GM23338 (cell line): ENCODE measurements around the gene ZFR2. TPM values are rescaled to one million over a fixed set of nuclear protein-coding genes. Genes with fewer than 3 reads are reported as not detected.

Source experiments
- ATAC-seq: fragments of 200-7000 bp; cut with Tn5 transposase; 3 replicates; pipeline ENCODE4 v1.9.1; 2020
- DNase-seq: peaks from one replicate; pipeline ENCODE4 v3.0.0-alpha.2; 2015; ENCODE audit warnings: low spot score
- H2AFZ ChIP-seq: fragments of 200-600 bp; sonication (generic); 2 replicates; pipeline ENCODE4 v1.8.0; 2016; ENCODE audit warnings: antibody characterized with exemption, mild to moderate bottlenecking, moderate library complexity
- H3F3A ChIP-seq: fragments of 200-600 bp; sonication (generic); replicated peaks from 2 replicates; pipeline ENCODE4 v1.8.0; 2017; ENCODE audit warnings: antibody characterized with exemption, mixed run types, low read depth
- H3K27ac ChIP-seq: fragments of 200-600 bp; sonication (generic); 2 replicates; pipeline ENCODE4 v1.6.1; 2016; ENCODE audit warnings: low read depth
- H3K27me3 ChIP-seq: fragments of 200-600 bp; sonication (generic); 2 replicates; pipeline ENCODE4 v1.8.0; 2016; ENCODE audit warnings: mild to moderate bottlenecking, mixed run types, moderate library complexity; ENCODE audit not compliant: insufficient read depth
- H3K36me3 ChIP-seq: fragments of 200-600 bp; sonication (generic); 2 replicates; pipeline ENCODE4 v1.8.0; 2016; ENCODE audit warnings: mild to moderate bottlenecking; ENCODE audit not compliant: insufficient read depth
- H3K4me1 ChIP-seq: fragments of 200-600 bp; sonication (generic); 2 replicates; pipeline ENCODE4 v1.8.0; 2016; ENCODE audit warnings: mild to moderate bottlenecking, moderate library complexity; ENCODE audit not compliant: insufficient read depth
- H3K4me2 ChIP-seq: fragments of 200-600 bp; sonication (generic); 2 replicates; pipeline ENCODE4 v1.7.1; 2017; ENCODE audit warnings: mixed run types
- H3K4me3 ChIP-seq: fragments of 200-600 bp; sonication (generic); 2 replicates; pipeline ENCODE4 v1.6.1; 2016; ENCODE audit warnings: mixed run types
- H3K79me2 ChIP-seq: fragments of 200-600 bp; sonication (generic); replicated peaks from 2 replicates; pipeline ENCODE4 v1.8.0; 2017; ENCODE audit warnings: mild to moderate bottlenecking; ENCODE audit not compliant: insufficient read depth
- H3K9me2 ChIP-seq: fragments of 200-600 bp; sonication (generic); 2 replicates; pipeline ENCODE4 v1.8.0; 2017; ENCODE audit not compliant: insufficient read depth
- H4K20me1 ChIP-seq: fragments of 200-600 bp; sonication (generic); replicated peaks from 2 replicates; pipeline ENCODE4 v1.8.0; 2017; ENCODE audit warnings: mild to moderate bottlenecking; ENCODE audit not compliant: insufficient read depth
- H3K27ac Mint-ChIP-seq: 2 replicates; pipeline ENCODE4 v1.8.0; 2020; ENCODE audit warnings: inconsistent platforms, mild to moderate bottlenecking, moderate library complexity, mixed read lengths
- H3K27me3 Mint-ChIP-seq: 3 replicates; pipeline ENCODE4 v1.8.0; 2022; ENCODE audit warnings: low read depth, mild to moderate bottlenecking, moderate library complexity, mixed read lengths, inconsistent platforms; ENCODE audit not compliant: insufficient read depth, poor library complexity
- H3K36me3 Mint-ChIP-seq: 3 replicates; pipeline ENCODE4 v1.8.0; 2021; ENCODE audit warnings: low read depth, mild to moderate bottlenecking, inconsistent platforms, moderate library complexity, mixed read lengths
- H3K4me1 Mint-ChIP-seq: 3 replicates; pipeline ENCODE4 v1.8.0; 2020; ENCODE audit warnings: mild to moderate bottlenecking, inconsistent platforms, mixed read lengths
- H3K4me3 Mint-ChIP-seq: 3 replicates; pipeline ENCODE4 v1.8.0; 2021; ENCODE audit warnings: moderate library complexity, mild to moderate bottlenecking, inconsistent platforms, mixed read lengths
- H3K9me3 Mint-ChIP-seq: 3 replicates; pipeline ENCODE4 v1.8.0; 2020; ENCODE audit warnings: moderate library complexity, mild to moderate bottlenecking, inconsistent platforms, mixed read lengths
- CTCF ChIP-seq, 2 experiments: fragments of 200-600 bp in 1 of 2; sonication (generic) in 1 of 2; conservative IDR thresholded peaks; 2 replicates each; pipeline versions ENCODE4 v1.5.1 to v1.6.1; 2016 to 2017; ENCODE audit warnings: antibody characterized with exemption in 2 of 2, low read depth in 2 of 2, mild to moderate bottlenecking in 2 of 2, moderate library complexity in 1 of 2
- EZH2 ChIP-seq: fragments of 200-600 bp; sonication (generic); IDR thresholded peaks from one replicate; pipeline ENCODE4 v1.8.0; 2017; ENCODE audit warnings: antibody characterized with exemption, mild to moderate bottlenecking, low read depth; ENCODE audit not compliant: unreplicated experiment
- JUNB ChIP-seq: IDR thresholded peaks from one replicate; pipeline ENCODE4 v1.6.1; 2016; ENCODE audit warnings: antibody characterized with exemption; ENCODE audit not compliant: unreplicated experiment
- POLR2AphosphoS5 ChIP-seq: IDR thresholded peaks from 2 replicates; pipeline ENCODE4 v1.6.1; 2016; ENCODE audit warnings: antibody characterized with exemption, low read depth
- ZNF331 ChIP-seq: fragments of 250-450 bp; sonication (Bioruptor Pico); IDR thresholded peaks from 2 replicates; pipeline ENCODE4 v1.5.0; 2020; ENCODE audit warnings: low read depth, mild to moderate bottlenecking, moderate library complexity
- polyA plus RNA-seq: library from polyadenylated mRNA; unstranded; fragments of >200 nt; fragmentation: Nextera tagmentation; extraction: Ambion mirVana; gene quantifications from 2 replicates; pipeline ENCODE4 v1.2.1, GENCODE V29; 2016
- total RNA-seq: library from RNA; depleted of rRNA; stranded (reverse); fragments of >200 nt; shearing (Covaris generic); gene quantifications from 2 replicates; pipeline ENCODE4 v1.2.3, GENCODE V29; 2014
- TF ChIP-seq, protein P1 (sequence below): fragments of 250-450 bp; sonication (Bioruptor Pico); IDR thresholded peaks from 2 replicates; pipeline ENCODE4 v1.5.0; 2020; ENCODE audit warnings: mild to moderate bottlenecking, moderate library complexity
- TF ChIP-seq, protein P2 (sequence below): IDR thresholded peaks from one replicate; pipeline ENCODE4 v1.6.1; 2018; ENCODE audit warnings: antibody characterized with exemption; ENCODE audit not compliant: unreplicated experiment
- TF ChIP-seq, protein P3 (sequence below): IDR thresholded peaks from 2 replicates; pipeline ENCODE4 v1.6.1; 2016; ENCODE audit warnings: antibody characterized with exemption

The ZFR2 gene
- total and polyA plus RNA-seq, 2 experiments from 2014 or later, result 15.8 to 31.3 TPM

DNA sequence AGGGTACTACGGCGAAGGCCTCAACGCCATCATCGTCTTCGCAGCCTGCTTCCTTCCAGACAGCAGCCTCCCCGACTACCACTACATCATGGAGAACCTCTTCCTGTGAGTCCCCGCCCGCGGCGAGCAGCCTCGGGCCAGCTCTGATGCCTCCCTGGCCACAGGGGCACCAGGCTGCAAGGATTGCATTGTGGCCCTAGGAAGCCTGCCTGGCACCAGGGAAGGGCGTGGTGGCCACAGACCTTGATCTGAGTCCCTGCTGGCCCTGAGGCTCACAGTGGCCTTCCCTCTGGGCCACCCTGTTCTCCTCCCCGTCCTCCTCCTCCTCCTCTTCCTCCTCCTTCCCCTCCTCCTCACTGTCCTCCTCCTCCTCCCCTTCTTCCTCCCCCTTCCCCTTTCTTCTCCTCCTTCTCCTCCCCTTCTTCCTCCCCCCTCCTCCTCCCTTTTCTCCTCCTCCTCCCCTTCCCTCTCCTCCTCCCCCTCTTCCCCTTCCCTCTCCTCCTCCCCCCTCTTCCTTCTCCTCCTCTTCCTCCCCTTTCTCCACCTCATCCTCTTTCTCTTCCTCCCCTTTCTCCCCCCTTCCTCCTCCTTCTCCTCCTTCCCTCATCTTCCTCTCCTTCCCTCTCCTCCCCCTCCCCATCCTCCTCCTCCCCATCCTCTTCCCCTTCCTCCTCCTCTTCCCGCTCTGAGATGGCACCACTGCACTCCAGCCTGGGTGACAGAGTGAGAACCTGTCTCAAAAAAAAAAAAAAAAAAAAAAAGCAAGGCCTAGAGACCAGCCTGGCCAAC lies 39.6 kb upstream of the ZFR2 start (continued):
- TF ChIP-seq, protein P1, sequence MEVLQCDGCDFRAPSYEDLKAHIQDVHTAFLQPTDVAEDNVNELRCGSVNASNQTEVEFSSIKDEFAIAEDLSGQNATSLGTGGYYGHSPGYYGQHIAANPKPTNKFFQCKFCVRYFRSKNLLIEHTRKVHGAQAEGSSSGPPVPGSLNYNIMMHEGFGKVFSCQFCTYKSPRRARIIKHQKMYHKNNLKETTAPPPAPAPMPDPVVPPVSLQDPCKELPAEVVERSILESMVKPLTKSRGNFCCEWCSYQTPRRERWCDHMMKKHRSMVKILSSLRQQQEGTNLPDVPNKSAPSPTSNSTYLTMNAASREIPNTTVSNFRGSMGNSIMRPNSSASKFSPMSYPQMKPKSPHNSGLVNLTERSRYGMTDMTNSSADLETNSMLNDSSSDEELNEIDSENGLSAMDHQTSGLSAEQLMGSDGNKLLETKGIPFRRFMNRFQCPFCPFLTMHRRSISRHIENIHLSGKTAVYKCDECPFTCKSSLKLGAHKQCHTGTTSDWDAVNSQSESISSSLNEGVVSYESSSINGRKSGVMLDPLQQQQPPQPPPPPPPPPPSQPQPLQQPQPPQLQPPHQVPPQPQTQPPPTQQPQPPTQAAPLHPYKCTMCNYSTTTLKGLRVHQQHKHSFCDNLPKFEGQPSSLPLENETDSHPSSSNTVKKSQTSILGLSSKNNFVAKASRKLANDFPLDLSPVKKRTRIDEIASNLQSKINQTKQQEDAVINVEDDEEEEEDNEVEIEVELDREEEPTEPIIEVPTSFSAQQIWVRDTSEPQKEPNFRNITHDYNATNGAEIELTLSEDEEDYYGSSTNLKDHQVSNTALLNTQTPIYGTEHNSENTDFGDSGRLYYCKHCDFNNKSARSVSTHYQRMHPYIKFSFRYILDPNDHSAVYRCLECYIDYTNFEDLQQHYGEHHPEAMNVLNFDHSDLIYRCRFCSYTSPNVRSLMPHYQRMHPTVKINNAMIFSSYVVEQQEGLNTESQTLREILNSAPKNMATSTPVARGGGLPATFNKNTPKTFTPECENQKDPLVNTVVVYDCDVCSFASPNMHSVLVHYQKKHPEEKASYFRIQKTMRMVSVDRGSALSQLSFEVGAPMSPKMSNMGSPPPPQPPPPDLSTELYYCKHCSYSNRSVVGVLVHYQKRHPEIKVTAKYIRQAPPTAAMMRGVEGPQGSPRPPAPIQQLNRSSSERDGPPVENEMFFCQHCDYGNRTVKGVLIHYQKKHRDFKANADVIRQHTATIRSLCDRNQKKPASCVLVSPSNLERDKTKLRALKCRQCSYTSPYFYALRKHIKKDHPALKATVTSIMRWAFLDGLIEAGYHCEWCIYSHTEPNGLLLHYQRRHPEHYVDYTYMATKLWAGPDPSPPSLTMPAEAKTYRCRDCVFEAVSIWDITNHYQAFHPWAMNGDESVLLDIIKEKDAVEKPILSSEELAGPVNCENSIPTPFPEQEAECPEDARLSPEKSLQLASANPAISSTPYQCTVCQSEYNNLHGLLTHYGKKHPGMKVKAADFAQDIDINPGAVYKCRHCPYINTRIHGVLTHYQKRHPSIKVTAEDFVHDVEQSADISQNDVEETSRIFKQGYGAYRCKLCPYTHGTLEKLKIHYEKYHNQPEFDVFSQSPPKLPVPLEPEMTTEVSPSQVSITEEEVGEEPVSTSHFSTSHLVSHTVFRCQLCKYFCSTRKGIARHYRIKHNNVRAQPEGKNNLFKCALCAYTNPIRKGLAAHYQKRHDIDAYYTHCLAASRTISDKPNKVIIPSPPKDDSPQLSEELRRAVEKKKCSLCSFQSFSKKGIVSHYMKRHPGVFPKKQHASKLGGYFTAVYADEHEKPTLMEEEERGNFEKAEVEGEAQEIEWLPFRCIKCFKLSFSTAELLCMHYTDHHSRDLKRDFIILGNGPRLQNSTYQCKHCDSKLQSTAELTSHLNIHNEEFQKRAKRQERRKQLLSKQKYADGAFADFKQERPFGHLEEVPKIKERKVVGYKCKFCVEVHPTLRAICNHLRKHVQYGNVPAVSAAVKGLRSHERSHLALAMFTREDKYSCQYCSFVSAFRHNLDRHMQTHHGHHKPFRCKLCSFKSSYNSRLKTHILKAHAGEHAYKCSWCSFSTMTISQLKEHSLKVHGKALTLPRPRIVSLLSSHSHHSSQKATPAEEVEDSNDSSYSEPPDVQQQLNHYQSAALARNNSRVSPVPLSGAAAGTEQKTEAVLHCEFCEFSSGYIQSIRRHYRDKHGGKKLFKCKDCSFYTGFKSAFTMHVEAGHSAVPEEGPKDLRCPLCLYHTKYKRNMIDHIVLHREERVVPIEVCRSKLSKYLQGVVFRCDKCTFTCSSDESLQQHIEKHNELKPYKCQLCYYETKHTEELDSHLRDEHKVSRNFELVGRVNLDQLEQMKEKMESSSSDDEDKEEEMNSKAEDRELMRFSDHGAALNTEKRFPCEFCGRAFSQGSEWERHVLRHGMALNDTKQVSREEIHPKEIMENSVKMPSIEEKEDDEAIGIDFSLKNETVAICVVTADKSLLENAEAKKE, result no peak
- TF ChIP-seq ZNF331 (CRISPR knock-in tag), result no peak

GRCh38 chr19:3907626-3908265 lies 38.9 kb upstream of the ZFR2 start:
- ATAC-seq (no peak), DNase-seq (no peak)
- Mint-ChIP-seq H3K27ac (no peak overlapping the region), H3K9me3 (peaks cover 19% of the 10 kb centered on the region), H3K27me3 (peaks cover 3% of the 10 kb centered on the region), H3K4me3 (no peak overlapping the region), H3K4me1 (no peaks in the 10 kb centered on the region), H3K36me3 (peaks cover 35% of the 10 kb centered on the region)
- no peaks in the 10 kb centered on the region for H3K27me3 ChIP-seq
- H3K4me1 ChIP-seq, result no peaks in the 10 kb centered on the region
- no peaks in the 10 kb centered on the region for H3K9me2 ChIP-seq
- peaks cover 22% of the 10 kb centered on the region for H3K36me3 ChIP-seq
- H4K20me1 ChIP-seq, result no peaks in the 10 kb centered on the region; the same call in 1 of the 2 replicates
- H3F3A ChIP-seq, result no peaks in the 10 kb centered on the region
- H3K4me3 ChIP-seq, result no peak overlapping the region
- no peaks in the 10 kb centered on the region for H3K79me2 ChIP-seq
- no peak overlapping the region for H3K27ac ChIP-seq
- H3K4me2 ChIP-seq, result no peak overlapping the region
- H2AFZ ChIP-seq, result no peak overlapping the region
- no peak for TF ChIP-seq ZNF331 (CRISPR knock-in tag)
- no peak for TF ChIP-seq CTCF (conservative IDR thresholded peaks at IDR 0.05; ENCODE audit: low read depth in 2 of 2)
- no peak for TF ChIP-seq EZH2
- TF ChIP-seq, protein P2, sequence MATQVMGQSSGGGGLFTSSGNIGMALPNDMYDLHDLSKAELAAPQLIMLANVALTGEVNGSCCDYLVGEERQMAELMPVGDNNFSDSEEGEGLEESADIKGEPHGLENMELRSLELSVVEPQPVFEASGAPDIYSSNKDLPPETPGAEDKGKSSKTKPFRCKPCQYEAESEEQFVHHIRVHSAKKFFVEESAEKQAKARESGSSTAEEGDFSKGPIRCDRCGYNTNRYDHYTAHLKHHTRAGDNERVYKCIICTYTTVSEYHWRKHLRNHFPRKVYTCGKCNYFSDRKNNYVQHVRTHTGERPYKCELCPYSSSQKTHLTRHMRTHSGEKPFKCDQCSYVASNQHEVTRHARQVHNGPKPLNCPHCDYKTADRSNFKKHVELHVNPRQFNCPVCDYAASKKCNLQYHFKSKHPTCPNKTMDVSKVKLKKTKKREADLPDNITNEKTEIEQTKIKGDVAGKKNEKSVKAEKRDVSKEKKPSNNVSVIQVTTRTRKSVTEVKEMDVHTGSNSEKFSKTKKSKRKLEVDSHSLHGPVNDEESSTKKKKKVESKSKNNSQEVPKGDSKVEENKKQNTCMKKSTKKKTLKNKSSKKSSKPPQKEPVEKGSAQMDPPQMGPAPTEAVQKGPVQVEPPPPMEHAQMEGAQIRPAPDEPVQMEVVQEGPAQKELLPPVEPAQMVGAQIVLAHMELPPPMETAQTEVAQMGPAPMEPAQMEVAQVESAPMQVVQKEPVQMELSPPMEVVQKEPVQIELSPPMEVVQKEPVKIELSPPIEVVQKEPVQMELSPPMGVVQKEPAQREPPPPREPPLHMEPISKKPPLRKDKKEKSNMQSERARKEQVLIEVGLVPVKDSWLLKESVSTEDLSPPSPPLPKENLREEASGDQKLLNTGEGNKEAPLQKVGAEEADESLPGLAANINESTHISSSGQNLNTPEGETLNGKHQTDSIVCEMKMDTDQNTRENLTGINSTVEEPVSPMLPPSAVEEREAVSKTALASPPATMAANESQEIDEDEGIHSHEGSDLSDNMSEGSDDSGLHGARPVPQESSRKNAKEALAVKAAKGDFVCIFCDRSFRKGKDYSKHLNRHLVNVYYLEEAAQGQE, result no peak
- TF ChIP-seq POLR2AphosphoS5, result no peak
- TF ChIP-seq JUNB, result no peak
- TF ChIP-seq, protein P3, sequence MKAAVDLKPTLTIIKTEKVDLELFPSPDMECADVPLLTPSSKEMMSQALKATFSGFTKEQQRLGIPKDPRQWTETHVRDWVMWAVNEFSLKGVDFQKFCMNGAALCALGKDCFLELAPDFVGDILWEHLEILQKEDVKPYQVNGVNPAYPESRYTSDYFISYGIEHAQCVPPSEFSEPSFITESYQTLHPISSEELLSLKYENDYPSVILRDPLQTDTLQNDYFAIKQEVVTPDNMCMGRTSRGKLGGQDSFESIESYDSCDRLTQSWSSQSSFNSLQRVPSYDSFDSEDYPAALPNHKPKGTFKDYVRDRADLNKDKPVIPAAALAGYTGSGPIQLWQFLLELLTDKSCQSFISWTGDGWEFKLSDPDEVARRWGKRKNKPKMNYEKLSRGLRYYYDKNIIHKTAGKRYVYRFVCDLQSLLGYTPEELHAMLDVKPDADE, result no peak
